Body of pancreas (tissue), 4 donors: Measurements from ENCODE around the gene CEND1.

Experiments used
- CTCF ChIP-seq, 7 experiments: fragments of 450-650 bp in 4 of 7; fragments of 200-600 bp in 3 of 7; sonication (generic) in 3 of 7; IDR thresholded peaks; one replicate each; pipeline ENCODE4 v1.5.1; 2016 to 2019; ENCODE audit warnings: antibody characterized with exemption in 7 of 7
- POLR2A ChIP-seq, 3 donors: fragments of 450-650 bp; IDR thresholded peaks; one replicate each; pipeline ENCODE4 v1.6.1; 2016; ENCODE audit warnings: antibody characterized with exemption in 3 of 3, mild to moderate bottlenecking in 2 of 3

- no peak for TF ChIP-seq POLR2A (IDR thresholded peaks at IDR 0.05)
- TF ChIP-seq CTCF (IDR thresholded peaks at IDR 0.05): no peak
Measured at GRCh38 chr11:813072-813455, 23.2 kb upstream of the CEND1 start.
